Transverse colon (tissue), 4 donors: ENCODE measurements around the gene UBE2E1. TPM values are rescaled to one million over a fixed set of nuclear protein-coding genes. Genes with fewer than 3 reads are reported as not detected.
A peak's percentile ranks its signal among the peaks of the same experiment; 100 is the strongest.

Experiments used
- DNase-seq: peaks from one replicate; pipeline ENCODE4 v3.0.0-alpha.2; 2019
- H3K27ac ChIP-seq, 4 donors: fragments of 200-600 bp; sonication (generic); 2 replicates each; pipeline ENCODE4 v1.5.1; 2016 to 2018; ENCODE audit warnings: inconsistent platforms in 4 of 4
- H3K27me3 ChIP-seq: fragments of 200-600 bp; sonication (generic); 2 replicates; pipeline ENCODE4 v1.5.1; 2017; ENCODE audit warnings: inconsistent platforms
- H3K36me3 ChIP-seq, 4 donors: fragments of 200-600 bp; sonication (generic); 2 replicates each; pipeline ENCODE4 v1.5.1; 2017 to 2019; ENCODE audit warnings: inconsistent platforms in 4 of 4
- H3K4me1 ChIP-seq, 4 donors: fragments of 200-600 bp; sonication (generic); 2 replicates each; pipeline ENCODE4 v1.5.1; 2017 to 2020; ENCODE audit warnings: inconsistent platforms in 4 of 4
- H3K4me3 ChIP-seq, 4 donors: fragments of 200-600 bp; sonication (generic); 1 replicate in 1 of 4; 2 replicates in 3 of 4; pipeline versions ENCODE4 v1.5.1 to v1.6.1; 2017 to 2019; ENCODE audit warnings: inconsistent platforms in 4 of 4
- H3K9me3 ChIP-seq, 2 donors: fragments of 200-600 bp; sonication (generic); 2 replicates each; pipeline ENCODE4 v1.5.1; 2017 to 2019; ENCODE audit warnings: inconsistent platforms in 2 of 2
- CTCF ChIP-seq, 5 experiments: fragments of 200-600 bp in 3 of 5; fragments of 450-650 bp in 2 of 5; sonication (generic) in 3 of 5; IDR thresholded peaks; 1 replicate in 2 of 5; 2 replicates in 3 of 5; pipeline ENCODE4 v1.5.1; 2016 to 2017; ENCODE audit warnings: antibody characterized with exemption in 5 of 5, inconsistent platforms in 3 of 5, mild to moderate bottlenecking in 2 of 5, moderate library complexity in 1 of 5
- EP300 ChIP-seq: sonication (generic); formaldehyde crosslinking; IDR thresholded peaks from one replicate; pipeline ENCODE4 v1.6.1; 2017; ENCODE audit warnings: antibody characterized with exemption, low read depth
- POLR2A ChIP-seq: fragments of 450-650 bp; IDR thresholded peaks from one replicate; pipeline ENCODE4 v1.6.1; 2016; ENCODE audit warnings: antibody characterized with exemption, mild to moderate bottlenecking, moderate library complexity
- POLR2AphosphoS5 ChIP-seq, 3 donors: sonication (generic); formaldehyde crosslinking; IDR thresholded peaks; one replicate each; pipeline ENCODE4 v1.6.1; 2016; ENCODE audit warnings: antibody characterized with exemption in 3 of 3
- WGBS, 2 donors: methylation state at CpG; one replicate each; pipeline ENCODE4 v1.1.5; 2018; ENCODE audit warnings: low coverage in 1 of 2; 5-methylcytosine and 5-hydroxymethylcytosine counted together
- in situ Hi-C, 4 donors: fragments of 200-750 bp; cut with MboI; loops; one replicate each; pipeline versions ENCODE4 v1.15.0 to v1.15.1; 2017; ENCODE audit warnings: low sequenced_read_pairs in 3 of 4, low pct_ligation_motif_present in 1 of 4, low pct_unique_long_range_greater_than_20kb in 1 of 4
- intact Hi-C: fragments of 100-400 bp; cut with DNase I; formaldehyde crosslinking; loops from one replicate; pipeline ENCODE4 v1.15.1; 2023; ENCODE audit warnings: low total_unique reads
- total RNA-seq, 4 donors: library from RNA; depleted of rRNA; stranded (reverse); fragments of >200 nt; gene quantifications; one replicate each; pipeline ENCODE4 v1.1.0, GENCODE V29; 2016

The UBE2E1 gene
- total RNA-seq, 4 donors from 2014 or later: 62.0 to 109 (median 76.9) TPM

- TF ChIP-seq POLR2AphosphoS5 (IDR thresholded peaks at IDR 0.05): no peak
- TF ChIP-seq EP300: no peak
- no peak for TF ChIP-seq CTCF (IDR thresholded peaks at IDR 0.05)
- no peak for TF ChIP-seq POLR2A
- Histone ChIP-seq H3K27ac (peak overlapping the region in 2 of 4 donors; percentile 27 to 32), H3K9me3 (no peaks in the 10 kb centered on the region), H3K36me3 (no peaks in the 10 kb centered on the region), H3K27me3 (no peaks in the 10 kb centered on the region), H3K4me3 (no peak overlapping the region), H3K4me1 (peaks cover 11 to 40% (median 19%) of the 10 kb centered on the region in 4 donors)
- in situ Hi-C loops (no loop called here), intact Hi-C loops (no loop called here)
- 0 to 9% methylated on average over 1 of the region's 1 CpG for WGBS, 2 donors
- no peak for DNase-seq
Measured at GRCh38 chr3:23859012-23859743, 53.4 kb downstream of the UBE2E1 start.

- Histone ChIP-seq H3K27me3 (no peaks in the 10 kb centered on the region), H3K36me3 (no peaks in the 10 kb centered on the region), H3K27ac (no peak overlapping the region), H3K4me3 (no peak overlapping the region), H3K4me1 (peaks cover 11 to 43% (median 19%) of the 10 kb centered on the region in 4 donors), H3K9me3 (no peaks in the 10 kb centered on the region)
- DNase-seq: no peak
- 89 to 96% methylated on average over 5 to 7 of the region's 7 CpGs for WGBS, 2 donors
- no peak for TF ChIP-seq EP300
- no peak for TF ChIP-seq POLR2AphosphoS5 (IDR thresholded peaks at IDR 0.05)
- no peak for TF ChIP-seq POLR2A
- TF ChIP-seq CTCF (IDR thresholded peaks at IDR 0.05): no peak
- in situ Hi-C loops (no loop called here), intact Hi-C loops (no loop called here)
Measured at GRCh38 chr3:23859839-23860382, 54.2 kb downstream of the UBE2E1 start.

- H3K36me3 ChIP-seq: no peaks in the 10 kb centered on the region
- H3K27ac ChIP-seq: no peak overlapping the region
- no peak overlapping the region for H3K4me3 ChIP-seq
- TF ChIP-seq CTCF (IDR thresholded peaks at IDR 0.05) (no peak), EP300 (no peak), POLR2A (no peak), POLR2AphosphoS5 (IDR thresholded peaks at IDR 0.05) (no peak)
- no peak for DNase-seq
- in situ Hi-C loops (no loop called here), intact Hi-C loops (no loop called here)
- peaks cover 22 to 54% (median 29%) of the 10 kb centered on the region in 4 donors for H3K4me1 ChIP-seq
- 97 to 100% methylated on average over 5 to 9 of the region's 9 CpGs for WGBS, 2 donors
- no peaks in the 10 kb centered on the region for H3K27me3 ChIP-seq
- H3K9me3 ChIP-seq: no peaks in the 10 kb centered on the region
Measured at GRCh38 chr3:23861689-23862088, 55.9 kb downstream of the UBE2E1 start.

GRCh38 chr3:23863060-23863459 lies 57.3 kb downstream of the UBE2E1 start:
- Histone ChIP-seq H3K4me3 (no peak overlapping the region), H3K4me1 (peaks cover 23 to 50% (median 30%) of the 10 kb centered on the region in 4 donors), H3K27ac (no peak overlapping the region), H3K36me3 (no peaks in the 10 kb centered on the region), H3K27me3 (no peaks in the 10 kb centered on the region), H3K9me3 (no peaks in the 10 kb centered on the region)
- in situ Hi-C loops (no loop called here), intact Hi-C loops (no loop called here)
- no peak for DNase-seq
- 88 to 92% methylated on average over 1 of the region's 1 CpG for WGBS, 2 donors
- TF ChIP-seq EP300 (no peak), POLR2AphosphoS5 (IDR thresholded peaks at IDR 0.05) (no peak), POLR2A (no peak), CTCF (IDR thresholded peaks at IDR 0.05) (no peak)
